AG04450 (cell line): ENCODE measurements around the gene ZSCAN5A. TPM values are rescaled to one million over a fixed set of nuclear protein-coding genes. Genes with fewer than 3 reads are reported as not detected.
A peak's percentile ranks its signal among the peaks of the same experiment; 100 is the strongest.

ENCODE experiments used
- CTCF ChIA-PET: fragments of 300-600, 350-600 bp; formaldehyde crosslinking; extraction: SDS; loops from one replicate; lab custom pipeline; 2022; ENCODE audit warnings: antibody characterized with exemption, inconsistent platforms; lab: Charles Lee
- POLR2A ChIA-PET: fragments of 350-600 bp; formaldehyde crosslinking; extraction: SDS; loops from one replicate; lab custom pipeline; 2021; ENCODE audit warnings: antibody characterized with exemption, inconsistent platforms; lab: Yijun Ruan, JAX
- DNase-seq: peaks from one replicate; pipeline ENCODE4 v3.0.0-alpha.2; 2011; ENCODE audit warnings: low read depth, low spot score
- H3K27ac ChIP-seq: one replicate; pipeline ENCODE4 v1.5.1; 2012; ENCODE audit warnings: low read depth, low read length, control low read depth
- H3K27me3 ChIP-seq: one replicate; pipeline ENCODE4 v1.6.0; 2012; ENCODE audit warnings: low read length; ENCODE audit not compliant: control insufficient read depth, insufficient read depth
- H3K4me3 ChIP-seq: 2 replicates; pipeline ENCODE4 v1.5.1; 2011; ENCODE audit warnings: mild to moderate bottlenecking, low read depth, low read length, control low read depth
- H3K9me3 ChIP-seq: 2 replicates; pipeline ENCODE4 v1.5.1; 2012; ENCODE audit warnings: low read length; ENCODE audit not compliant: control insufficient read depth, insufficient read depth
- polyA plus RNA-seq: library from polyadenylated mRNA; depleted of rRNA; stranded (reverse); fragments of >200 nt; gene quantifications from 2 replicates; pipeline ENCODE4 v1.2.3, GENCODE V29; 2011
- TF ChIP-seq, protein P1 (sequence below): IDR thresholded peaks from 2 replicates; pipeline ENCODE4 v1.5.1; 2011; ENCODE audit warnings: low read depth, low read length, control low read depth, inconsistent platforms

The ZSCAN5A gene
- polyA plus RNA-seq, 1 experiment, result 3.7 TPM

DNA sequence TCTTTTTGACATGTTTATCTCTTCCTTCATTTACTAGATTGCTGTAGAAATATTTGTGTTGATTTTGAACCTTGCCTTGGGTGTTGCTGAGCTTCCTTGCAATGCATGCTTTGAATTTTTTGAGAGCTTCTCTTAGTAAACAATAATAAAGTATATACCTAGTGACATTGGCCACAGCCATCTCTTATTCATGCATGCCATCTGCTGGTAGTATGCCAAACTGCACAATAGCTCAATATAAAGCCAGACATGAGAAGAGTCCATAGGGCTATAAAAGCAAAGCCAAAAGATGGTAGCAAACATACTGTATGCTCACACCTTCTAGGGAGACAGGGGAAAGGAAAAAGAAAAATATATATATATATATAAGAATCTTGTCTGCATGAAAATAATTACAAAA lies 18.9 kb upstream of the ZSCAN5A start:
- ChIA-PET POLR2A (interaction anchor here (0.6 to 1.1 kb wide), 3 partner anchors 19 to 80 kb away, joined by 3 to 7 read pairs (median 5); partner anchors contain the start of gene ZSCAN5A), CTCF (interaction anchor here (0.6 to 5.5 kb wide), 48 partner anchors 8 to 701 kb away, joined by 3 to 396 read pairs (median 6); partner anchors contain the start of genes EDDM13, ZNF444 and ZSCAN5A)
- H3K27ac ChIP-seq, result no peak overlapping the region
- TF ChIP-seq, protein P1, sequence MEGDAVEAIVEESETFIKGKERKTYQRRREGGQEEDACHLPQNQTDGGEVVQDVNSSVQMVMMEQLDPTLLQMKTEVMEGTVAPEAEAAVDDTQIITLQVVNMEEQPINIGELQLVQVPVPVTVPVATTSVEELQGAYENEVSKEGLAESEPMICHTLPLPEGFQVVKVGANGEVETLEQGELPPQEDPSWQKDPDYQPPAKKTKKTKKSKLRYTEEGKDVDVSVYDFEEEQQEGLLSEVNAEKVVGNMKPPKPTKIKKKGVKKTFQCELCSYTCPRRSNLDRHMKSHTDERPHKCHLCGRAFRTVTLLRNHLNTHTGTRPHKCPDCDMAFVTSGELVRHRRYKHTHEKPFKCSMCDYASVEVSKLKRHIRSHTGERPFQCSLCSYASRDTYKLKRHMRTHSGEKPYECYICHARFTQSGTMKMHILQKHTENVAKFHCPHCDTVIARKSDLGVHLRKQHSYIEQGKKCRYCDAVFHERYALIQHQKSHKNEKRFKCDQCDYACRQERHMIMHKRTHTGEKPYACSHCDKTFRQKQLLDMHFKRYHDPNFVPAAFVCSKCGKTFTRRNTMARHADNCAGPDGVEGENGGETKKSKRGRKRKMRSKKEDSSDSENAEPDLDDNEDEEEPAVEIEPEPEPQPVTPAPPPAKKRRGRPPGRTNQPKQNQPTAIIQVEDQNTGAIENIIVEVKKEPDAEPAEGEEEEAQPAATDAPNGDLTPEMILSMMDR, result peak; percentile 83
- no peaks in the 10 kb centered on the region for H3K9me3 ChIP-seq
- peak; percentile 18 for DNase-seq
- no peaks in the 10 kb centered on the region for H3K27me3 ChIP-seq
- no peak overlapping the region for H3K4me3 ChIP-seq

DNA sequence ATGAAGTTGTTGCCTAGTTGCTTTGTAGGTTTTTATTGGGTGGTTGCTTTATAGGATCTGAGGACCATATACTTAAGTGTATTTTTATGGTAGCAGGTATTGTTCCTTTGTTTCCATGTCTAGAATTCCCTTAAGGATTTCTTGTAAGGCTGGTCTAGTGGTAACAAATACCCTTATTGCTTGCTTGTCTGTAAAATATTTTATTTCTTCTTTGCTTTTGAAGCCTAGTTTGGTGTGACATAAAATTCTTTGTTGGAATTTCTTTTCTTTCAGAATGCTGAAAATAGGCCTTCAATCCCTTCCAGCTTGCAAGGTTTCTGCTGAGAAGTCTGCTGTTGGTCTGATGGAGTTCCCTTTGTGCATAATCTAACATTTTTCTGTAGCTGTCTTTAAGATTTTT lies 18.1 kb upstream of the ZSCAN5A start:
- no peaks in the 10 kb centered on the region for H3K27me3 ChIP-seq
- no peak for DNase-seq
- TF ChIP-seq, protein P1, result no peak
- H3K27ac ChIP-seq, result no peak overlapping the region
- no peak overlapping the region for H3K4me3 ChIP-seq
- no peaks in the 10 kb centered on the region for H3K9me3 ChIP-seq
- ChIA-PET CTCF (interaction anchor here (0.7 to 5.5 kb wide), 28 partner anchors 9 to 700 kb away, joined by 3 to 396 read pairs (median 6); partner anchors contain the start of genes EDDM13, ZNF444 and ZSCAN5A), POLR2A (no interaction called here)

DNA sequence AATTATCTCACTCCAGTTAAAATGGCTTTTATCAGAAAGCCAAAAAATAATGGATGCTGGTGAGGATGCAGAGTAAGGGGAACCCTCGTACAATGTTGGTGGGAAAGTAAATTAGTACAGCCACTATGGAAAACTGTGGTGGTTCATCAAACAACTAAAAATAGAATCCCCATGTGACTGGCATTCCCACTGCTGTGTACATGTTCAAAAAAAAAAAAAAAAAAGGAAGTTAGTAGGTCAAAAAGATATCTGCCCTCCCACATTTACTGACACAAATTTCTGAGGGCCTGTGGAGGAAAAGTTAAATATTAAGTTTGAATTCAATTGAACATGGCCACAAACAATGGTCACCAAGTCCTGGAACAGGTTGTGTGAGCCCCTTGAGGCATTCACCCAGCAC lies 9.8 kb upstream of the ZSCAN5A start:
- Histone ChIP-seq H3K27me3 (no peaks in the 10 kb centered on the region), H3K9me3 (no peaks in the 10 kb centered on the region), H3K27ac (no peak overlapping the region), H3K4me3 (no peak overlapping the region)
- CTCF ChIA-PET, result interaction anchor here (1.5 kb wide), 1 partner anchor 9 kb away, joined by 5 read pairs; no protein-coding TSS in a partner anchor
- TF ChIP-seq, protein P1, result no peak
- DNase-seq, result no peak
- POLR2A ChIA-PET, result no interaction called here

DNA sequence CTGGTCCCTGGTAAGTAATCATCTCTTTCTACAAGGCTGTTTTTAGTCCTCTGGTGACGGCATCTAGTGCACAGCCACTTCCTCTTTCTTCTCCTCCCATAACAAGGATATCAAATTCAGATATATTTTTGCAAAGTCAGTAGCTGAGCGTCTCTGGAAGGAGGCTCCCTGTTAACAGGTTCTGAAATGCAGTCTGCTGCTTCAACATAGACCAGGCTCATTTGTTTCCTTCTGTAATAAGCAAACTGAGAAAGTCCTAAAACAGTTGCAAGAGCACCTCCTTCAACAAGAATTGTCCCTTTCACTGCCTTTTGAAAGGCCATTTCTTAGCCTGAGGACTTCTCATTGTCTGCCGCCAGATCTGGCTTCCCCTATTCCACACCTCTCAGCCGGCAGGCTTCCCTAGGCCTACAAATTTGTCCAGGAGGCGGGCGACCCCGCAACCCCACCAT lies 7.4 kb upstream of the ZSCAN5A start:
- no peaks in the 10 kb centered on the region for H3K9me3 ChIP-seq
- POLR2A ChIA-PET, result no interaction called here
- TF ChIP-seq, protein P1, result no peak
- no peak overlapping the region for H3K27ac ChIP-seq
- DNase-seq, result no peak
- no peak overlapping the region for H3K4me3 ChIP-seq
- H3K27me3 ChIP-seq, result no peaks in the 10 kb centered on the region
- CTCF ChIA-PET, result interaction anchor here (0.6 to 1.8 kb wide), 2 partner anchors 11 to 690 kb away, joined by 3 to 6 read pairs; no protein-coding TSS in a partner anchor

DNA sequence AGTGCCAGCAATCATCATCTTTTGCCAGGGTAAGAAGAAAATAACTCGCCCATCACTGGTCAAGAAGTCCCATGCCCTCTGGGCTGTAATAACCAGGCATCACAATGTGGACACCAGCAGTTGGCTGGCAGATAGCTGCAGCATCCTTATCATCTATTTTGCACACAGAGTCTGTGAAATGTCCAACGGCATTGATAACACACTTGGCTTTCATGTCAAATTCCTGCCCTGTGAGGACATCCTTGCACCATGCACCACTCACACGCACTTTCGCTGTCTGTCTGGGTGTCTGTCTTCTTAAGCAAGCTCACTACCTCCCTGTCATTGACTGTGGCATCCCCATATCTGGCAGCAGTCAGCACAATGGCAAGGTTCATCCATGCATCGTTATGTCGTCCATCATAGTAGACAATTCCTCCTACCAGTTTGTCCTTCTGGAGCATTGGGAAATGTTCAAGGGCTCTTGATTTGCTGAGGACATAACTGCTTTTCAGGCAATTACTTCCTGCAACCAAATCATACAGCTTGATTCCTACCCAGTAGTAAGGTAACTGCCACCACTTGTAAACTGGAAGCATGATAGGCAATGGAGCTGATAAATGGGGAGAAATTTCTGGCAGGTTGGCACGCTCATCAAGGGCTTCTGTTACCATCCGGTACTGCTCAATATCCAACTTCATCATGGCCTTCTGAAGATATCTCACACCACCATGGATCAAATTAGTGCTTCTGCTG lies 6.8 kb upstream of the ZSCAN5A start:
- ChIA-PET POLR2A (no interaction called here), CTCF (interaction anchor here (1.2 to 1.8 kb wide), 2 partner anchors 12 to 68 kb away, joined by 3 to 6 read pairs; no protein-coding TSS in a partner anchor)
- DNase-seq, result no peak
- Histone ChIP-seq H3K27ac (no peak overlapping the region), H3K27me3 (no peaks in the 10 kb centered on the region), H3K4me3 (no peak overlapping the region), H3K9me3 (no peaks in the 10 kb centered on the region)
- TF ChIP-seq, protein P1, result no peak
